ENCODE measurements around the gene UTS2R. TPM values are rescaled to one million over a fixed set of nuclear protein-coding genes. Genes with fewer than 3 reads are reported as not detected.

Gene UTS2R
- polyA plus RNA-seq, 1 donor (not counting 4 experiments of a cell fraction or from before 2014, with no cell fraction given): not detected

DNA sequence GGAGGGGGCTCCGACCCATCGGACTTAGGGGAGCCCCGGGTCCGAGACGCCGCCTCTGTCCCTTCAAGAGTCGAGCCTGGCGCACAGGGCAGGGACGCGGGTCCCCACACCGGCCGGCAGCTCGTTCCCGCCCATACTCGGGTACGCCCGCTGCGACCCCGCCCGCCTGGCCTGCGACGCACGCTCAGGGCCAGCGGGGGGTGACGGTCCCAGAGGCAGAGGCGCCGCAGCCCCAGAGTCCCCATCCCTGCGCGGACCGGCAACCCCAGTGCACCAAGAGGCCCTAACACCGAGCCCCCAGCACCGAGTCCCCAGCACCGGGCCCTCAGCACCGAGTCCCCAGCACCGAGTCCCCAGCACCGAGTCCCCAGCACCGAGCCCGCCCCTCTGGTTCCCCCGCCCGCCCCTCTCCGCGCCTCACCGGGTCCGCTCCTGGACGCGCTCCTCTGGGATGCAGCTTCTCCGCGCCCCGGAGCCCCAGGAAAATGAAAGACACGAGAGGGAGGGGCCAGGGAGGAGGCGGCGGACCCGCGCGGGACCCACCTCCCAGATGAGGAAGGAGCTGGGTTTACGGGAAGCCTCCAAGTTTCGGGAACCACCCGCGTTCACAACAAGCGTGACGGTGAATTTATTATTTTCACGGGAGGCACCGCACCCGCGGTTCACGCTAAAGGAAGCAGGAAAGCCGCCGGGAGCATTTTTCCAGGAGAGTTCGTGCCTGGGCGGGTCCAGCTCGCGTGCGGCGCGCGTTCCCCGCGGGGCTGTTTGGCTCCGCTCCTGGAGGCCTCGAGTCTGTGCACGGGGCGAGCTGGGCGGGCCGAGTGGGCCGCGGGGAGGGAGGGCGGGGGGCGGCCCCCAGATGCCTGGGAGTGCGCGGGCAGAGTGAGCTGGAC is 38.0 kb upstream of the UTS2R start, which contains the start of gene SECTM1:
Gene SECTM1, minus strand, starts transcription at position 488 of the 893 bp plus-strand sequence. CDS start 6,526 bp downstream, outside the sequence.
- peak within 1 kb of the TSS; percentile 29 to 66 (median 56) for H3K4me3 ChIP-seq (ENCODE audit: control insufficient read depth in 2 of 3, extremely low read depth in 1 of 3, insufficient read depth in 2 of 3, low read depth in 1 of 3, low read length in 3 of 3)
- no peaks in the 10 kb centered on the region for H3K9me1 ChIP-seq (ENCODE audit: control insufficient read depth, extremely low read depth, insufficient read depth, low read length)
- H3K4me1 ChIP-seq (ENCODE audit: control insufficient read depth, extremely low read depth, insufficient read depth, low read length): peaks cover 46% of the 10 kb centered on the region
- no peaks in the 10 kb centered on the region for H4K20me1 ChIP-seq (ENCODE audit: control insufficient read depth, extremely low read depth, insufficient read depth, low read length)
- no peaks in the 10 kb centered on the region for H3K79me2 ChIP-seq (ENCODE audit: control insufficient read depth, insufficient read depth, low read length)
- peak within 1 kb of the TSS; percentile 67 for H3K9ac ChIP-seq (ENCODE audit: control insufficient read depth, extremely low read depth, insufficient read depth, low read length)
- dilution Hi-C loops (cut with MboI; ENCODE audit: extremely low pct_ligation_motif_present, low sequenced_read_pairs): no loop called here
- H3K27me3 ChIP-seq (ENCODE audit: control insufficient read depth, extremely low read depth, insufficient read depth, low read length): peaks cover 26% of the 10 kb centered on the region
- peak within 1 kb of the TSS; percentile 19 for H2AFZ ChIP-seq (ENCODE audit: control insufficient read depth, low read length)
- peak within 1 kb of the TSS; percentile 90 for H3K4me2 ChIP-seq (ENCODE audit: control insufficient read depth, extremely low read depth, insufficient read depth, low read depth, low read length)
- H3K9me3 ChIP-seq (ENCODE audit: control insufficient read depth, low read depth, low read length): no peaks in the 10 kb centered on the region
- DNase-seq (ENCODE audit: low read depth, low spot score) (no peak), FAIRE-seq (no peak)
- no peaks in the 10 kb centered on the region for H3K36me3 ChIP-seq (ENCODE audit: control insufficient read depth in 2 of 2, extremely low read depth in 1 of 2, insufficient read depth in 2 of 2, low read length in 2 of 2)
- peak within 1 kb of the TSS; percentile 36 for H3K27ac ChIP-seq (ENCODE audit: control insufficient read depth, insufficient read depth, low read length)
- no peak for TF ChIP-seq EZH2 (IDR thresholded peaks at IDR 0.05; ENCODE audit: low read length)
- TF ChIP-seq, protein P1, sequence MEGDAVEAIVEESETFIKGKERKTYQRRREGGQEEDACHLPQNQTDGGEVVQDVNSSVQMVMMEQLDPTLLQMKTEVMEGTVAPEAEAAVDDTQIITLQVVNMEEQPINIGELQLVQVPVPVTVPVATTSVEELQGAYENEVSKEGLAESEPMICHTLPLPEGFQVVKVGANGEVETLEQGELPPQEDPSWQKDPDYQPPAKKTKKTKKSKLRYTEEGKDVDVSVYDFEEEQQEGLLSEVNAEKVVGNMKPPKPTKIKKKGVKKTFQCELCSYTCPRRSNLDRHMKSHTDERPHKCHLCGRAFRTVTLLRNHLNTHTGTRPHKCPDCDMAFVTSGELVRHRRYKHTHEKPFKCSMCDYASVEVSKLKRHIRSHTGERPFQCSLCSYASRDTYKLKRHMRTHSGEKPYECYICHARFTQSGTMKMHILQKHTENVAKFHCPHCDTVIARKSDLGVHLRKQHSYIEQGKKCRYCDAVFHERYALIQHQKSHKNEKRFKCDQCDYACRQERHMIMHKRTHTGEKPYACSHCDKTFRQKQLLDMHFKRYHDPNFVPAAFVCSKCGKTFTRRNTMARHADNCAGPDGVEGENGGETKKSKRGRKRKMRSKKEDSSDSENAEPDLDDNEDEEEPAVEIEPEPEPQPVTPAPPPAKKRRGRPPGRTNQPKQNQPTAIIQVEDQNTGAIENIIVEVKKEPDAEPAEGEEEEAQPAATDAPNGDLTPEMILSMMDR (optimal IDR thresholded peaks at IDR 0.05 in 1 of 3, IDR thresholded peaks at IDR 0.05 in 1 of 3, conservative IDR thresholded peaks at IDR 0.05 in 1 of 3; ENCODE audit: extremely low read depth in 1 of 3, insufficient read depth in 2 of 3, low read length in 3 of 3): no peak

- H3K4me3 ChIP-seq (ENCODE audit: control insufficient read depth in 2 of 3, extremely low read depth in 1 of 3, insufficient read depth in 2 of 3, low read depth in 1 of 3, low read length in 3 of 3): peak overlapping the region in 1 of 3 experiments; percentile 66
- peak overlapping the region; percentile 90 for H3K4me2 ChIP-seq (ENCODE audit: control insufficient read depth, extremely low read depth, insufficient read depth, low read depth, low read length)
- FAIRE-seq: no peak
- no peaks in the 10 kb centered on the region for H3K79me2 ChIP-seq (ENCODE audit: control insufficient read depth, insufficient read depth, low read length)
- H3K27me3 ChIP-seq (ENCODE audit: control insufficient read depth, extremely low read depth, insufficient read depth, low read length): peaks cover 23% of the 10 kb centered on the region
- no peak overlapping the region for H3K27ac ChIP-seq (ENCODE audit: control insufficient read depth, insufficient read depth, low read length)
- H3K9ac ChIP-seq (ENCODE audit: control insufficient read depth, extremely low read depth, insufficient read depth, low read length): peak overlapping the region; percentile 28
- H4K20me1 ChIP-seq (ENCODE audit: control insufficient read depth, extremely low read depth, insufficient read depth, low read length): no peaks in the 10 kb centered on the region
- H3K4me1 ChIP-seq (ENCODE audit: control insufficient read depth, extremely low read depth, insufficient read depth, low read length): peaks cover 53% of the 10 kb centered on the region
- no peaks in the 10 kb centered on the region for H3K9me3 ChIP-seq (ENCODE audit: control insufficient read depth, low read depth, low read length)
- no peak for DNase-seq (ENCODE audit: low read depth, low spot score)
- H2AFZ ChIP-seq (ENCODE audit: control insufficient read depth, low read length): no peak overlapping the region
- dilution Hi-C loops (cut with MboI; ENCODE audit: extremely low pct_ligation_motif_present, low sequenced_read_pairs): no loop called here
- H3K9me1 ChIP-seq (ENCODE audit: control insufficient read depth, extremely low read depth, insufficient read depth, low read length): no peaks in the 10 kb centered on the region
- TF ChIP-seq, protein P1 (optimal IDR thresholded peaks at IDR 0.05 in 1 of 3, IDR thresholded peaks at IDR 0.05 in 1 of 3, conservative IDR thresholded peaks at IDR 0.05 in 1 of 3; ENCODE audit: extremely low read depth in 1 of 3, insufficient read depth in 2 of 3, low read length in 3 of 3): no peak
- H3K36me3 ChIP-seq (ENCODE audit: control insufficient read depth in 2 of 2, extremely low read depth in 1 of 2, insufficient read depth in 2 of 2, low read length in 2 of 2): no peaks in the 10 kb centered on the region
Measured at GRCh38 chr17:82334204-82334621, 37.4 kb upstream of the UTS2R start.
